WTC11 (cell line): ENCODE measurements around the gene L1TD1. TPM values are rescaled to one million over a fixed set of nuclear protein-coding genes. Genes with fewer than 3 reads are reported as not detected.
A peak's percentile ranks its signal among the peaks of the same experiment; 100 is the strongest.

Experiments used
- ATAC-seq: fragments of 200-7000 bp; cut with Tn5 transposase; 2 replicates; pipeline ENCODE4 v1.10.0; 2021; ENCODE audit warnings: mild to moderate bottlenecking, moderate library complexity
- CTCF ChIA-PET: fragments of 300-600 bp; sonication (Branson Sonifier 250); formaldehyde crosslinking; loops from one replicate; lab custom pipeline; 2021; ENCODE audit warnings: antibody characterized with exemption; lab: Charles Lee
- POLR2A ChIA-PET: fragments of 350-600 bp; sonication (Branson Sonifier 250); formaldehyde crosslinking; loops from one replicate; lab custom pipeline; 2021; ENCODE audit warnings: antibody characterized with exemption; lab: Charles Lee
- DNase-seq: peaks from one replicate; pipeline ENCODE4 v3.0.0; 2021; ENCODE audit warnings: low spot score
- H3K27ac Mint-ChIP-seq: 2 replicates; pipeline ENCODE4 v1.8.0; 2021; ENCODE audit warnings: mixed read lengths
- H3K27me3 Mint-ChIP-seq: 2 replicates; pipeline ENCODE4 v1.8.0; 2021; ENCODE audit warnings: low read depth, mild to moderate bottlenecking, moderate library complexity, mixed read lengths
- H3K36me3 Mint-ChIP-seq: 2 replicates; pipeline ENCODE4 v1.8.0; 2021; ENCODE audit warnings: mixed read lengths
- H3K4me1 Mint-ChIP-seq: 2 replicates; pipeline ENCODE4 v1.8.0; 2022; ENCODE audit warnings: mixed read lengths
- H3K4me3 Mint-ChIP-seq: 2 replicates; pipeline ENCODE4 v1.8.0; 2021; ENCODE audit warnings: mild to moderate bottlenecking, moderate library complexity, mixed read lengths
- H3K9me3 Mint-ChIP-seq: 2 replicates; pipeline ENCODE4 v1.8.0; 2021; ENCODE audit warnings: mixed read lengths
- ESRRA ChIP-seq: sonication (generic); formaldehyde crosslinking; IDR thresholded peaks from 2 replicates; pipeline ENCODE4 v1.8.1; 2022; ENCODE audit warnings: mild to moderate bottlenecking, missing genetic modification reagents, borderline replicate concordance
- MLX ChIP-seq: sonication (generic); formaldehyde crosslinking; IDR thresholded peaks from 2 replicates; pipeline ENCODE4 v1.8.1; 2023; ENCODE audit warnings: mild to moderate bottlenecking, missing genetic modification reagents, moderate library complexity
- SOX15 ChIP-seq: fragments of 250-450 bp; sonication (Bioruptor Pico); IDR thresholded peaks from 2 replicates; pipeline ENCODE4 v1.9.0; 2021; ENCODE audit warnings: mild to moderate bottlenecking
- STAT6 ChIP-seq: sonication (generic); formaldehyde crosslinking; conservative IDR thresholded peaks from 2 replicates; pipeline ENCODE4 v1.8.1; 2023; ENCODE audit warnings: mild to moderate bottlenecking, low read depth, missing genetic modification reagents, moderate library complexity
- ZNF121 ChIP-seq: sonication (generic); formaldehyde crosslinking; IDR thresholded peaks from 2 replicates; pipeline ENCODE4 v1.8.0; 2023; ENCODE audit warnings: missing genetic modification reagents
- ZNF232 ChIP-seq: sonication (generic); formaldehyde crosslinking; IDR thresholded peaks from 2 replicates; pipeline ENCODE4 v1.8.0; 2022; ENCODE audit warnings: mild to moderate bottlenecking, missing genetic modification reagents
- ZNF423 ChIP-seq: fragments of 250-450 bp; sonication (Bioruptor Pico); IDR thresholded peaks from 2 replicates; pipeline ENCODE4 v2.1.2; 2022; ENCODE audit warnings: mild to moderate bottlenecking, moderate library complexity
- total RNA-seq: library from RNA; stranded (reverse); gene quantifications from 3 replicates; pipeline ENCODE4 v1.2.3, GENCODE V29; 2021
- TF ChIP-seq, protein P1 (sequence below): sonication (generic); formaldehyde crosslinking; IDR thresholded peaks from 2 replicates; pipeline ENCODE4 v1.8.1; 2023; ENCODE audit warnings: mild to moderate bottlenecking, missing genetic modification reagents, borderline replicate concordance
- TF ChIP-seq, protein P2 (sequence below): sonication (generic); formaldehyde crosslinking; IDR thresholded peaks from 2 replicates; pipeline ENCODE4 v1.8.0; 2022; ENCODE audit warnings: mild to moderate bottlenecking, missing genetic modification reagents
- TF ChIP-seq, protein P3 (sequence below): sonication (generic); formaldehyde crosslinking; IDR thresholded peaks from 2 replicates; pipeline ENCODE4 v1.8.0; 2022; ENCODE audit warnings: missing genetic modification reagents

The L1TD1 gene
- total RNA-seq, 1 experiment from 2014 or later: 319 TPM

DNA sequence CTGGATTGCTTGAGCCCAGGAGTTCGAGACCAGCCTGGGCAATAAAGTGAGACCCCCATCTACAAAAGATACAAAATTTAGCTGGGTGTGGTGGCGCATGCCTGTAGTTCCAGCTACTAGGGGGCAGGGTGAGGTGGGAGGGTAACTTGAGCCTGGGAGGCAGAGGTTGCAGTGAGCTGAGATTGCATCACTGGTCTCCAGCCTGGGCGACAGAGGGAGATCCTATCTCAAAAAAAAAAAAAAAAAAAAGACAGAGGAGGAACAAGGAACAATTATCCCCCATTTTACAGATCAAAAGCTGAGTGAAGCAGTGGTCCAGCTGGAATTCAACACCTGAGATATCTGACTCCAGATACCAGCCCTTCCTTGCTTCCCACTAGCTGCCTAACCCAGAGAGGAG, 34.8 kb downstream of the L1TD1 start:
- H3K4me1 Mint-ChIP-seq: peaks cover 57% of the 10 kb centered on the region
- no peak overlapping the region for H3K4me3 Mint-ChIP-seq
- DNase-seq (peak; percentile 30), ATAC-seq (peak; percentile 49)
- peaks cover 39% of the 10 kb centered on the region for H3K36me3 Mint-ChIP-seq
- H3K27me3 Mint-ChIP-seq: no peaks in the 10 kb centered on the region; the same call in 1 of the 2 replicates
- H3K9me3 Mint-ChIP-seq: no peaks in the 10 kb centered on the region
- peak overlapping the region; percentile 54 for H3K27ac Mint-ChIP-seq
- CTCF ChIA-PET: interaction anchor here (0.6 to 3.1 kb wide), 8 partner anchors 34 to 708 kb away, joined by 3 to 21 read pairs (median 4); no protein-coding TSS in a partner anchor
- TF ChIP-seq ZNF232 (CRISPR knock-in tag) (no peak), ZNF121 (peak; percentile 75)
- TF ChIP-seq, all 79 proteins: peak for 1
- POLR2A ChIA-PET: interaction anchor here (0.5 to 1.9 kb wide), 6 partner anchors 17 to 1089 kb away, joined by 3 to 9 read pairs (median 3); no protein-coding TSS in a partner anchor

DNA sequence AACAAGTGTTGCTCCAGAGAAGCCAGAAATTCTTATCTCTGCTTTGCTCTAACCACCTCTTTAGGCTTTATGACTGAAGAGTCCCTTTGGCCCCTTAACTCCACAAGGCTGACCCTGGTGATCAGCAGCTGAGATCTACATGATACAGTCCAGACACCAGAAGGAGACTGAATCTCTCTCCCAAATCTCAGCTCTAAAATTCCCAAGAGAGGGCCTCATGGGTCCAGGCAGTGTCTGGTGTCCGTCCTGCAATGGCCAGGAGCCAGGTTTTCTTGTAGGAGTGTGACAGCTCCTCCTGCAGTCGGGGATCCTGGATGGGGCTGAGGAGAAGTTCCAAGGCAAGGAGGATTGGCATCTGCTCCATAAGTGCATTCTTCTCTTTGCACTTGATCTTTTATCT, 35.3 kb downstream of the L1TD1 start:
- CTCF ChIA-PET: interaction anchor here (0.7 to 3.1 kb wide), 6 partner anchors 54 to 708 kb away, joined by 3 to 21 read pairs (median 4); no protein-coding TSS in a partner anchor

DNA sequence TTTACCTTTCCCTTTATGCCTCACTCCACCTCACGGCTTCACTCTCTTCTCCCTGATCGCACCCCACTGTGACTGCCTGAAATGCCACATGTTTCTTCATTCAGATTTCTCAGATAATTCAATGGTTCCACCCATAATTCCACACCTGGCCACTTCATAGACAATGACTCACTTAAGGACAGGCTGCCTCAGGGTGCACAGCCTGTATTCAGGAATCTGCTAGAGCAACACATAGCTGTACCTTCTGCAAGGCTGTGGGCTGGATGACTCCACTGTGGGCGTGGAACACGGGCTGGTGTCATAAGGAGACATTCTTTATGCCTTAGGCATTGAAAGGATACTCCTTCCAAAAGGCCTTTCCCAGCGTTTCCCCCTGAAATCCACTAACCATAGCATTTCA, 36.1 kb downstream of the L1TD1 start:
- no peaks in the 10 kb centered on the region; the same call in 1 of the 2 replicates for H3K27me3 Mint-ChIP-seq
- peaks cover 64% of the 10 kb centered on the region for H3K4me1 Mint-ChIP-seq
- no peak for ATAC-seq
- peaks cover 31% of the 10 kb centered on the region for H3K36me3 Mint-ChIP-seq
- DNase-seq: no peak
- no peak overlapping the region for H3K4me3 Mint-ChIP-seq
- ChIA-PET POLR2A (no interaction called here), CTCF (interaction anchor here (1.7 kb wide), 1 partner anchor 55 kb away, joined by 4 read pairs; no protein-coding TSS in a partner anchor)
- peak overlapping the region; percentile 86 for H3K27ac Mint-ChIP-seq
- no peaks in the 10 kb centered on the region for H3K9me3 Mint-ChIP-seq
- TF ChIP-seq, protein P1, sequence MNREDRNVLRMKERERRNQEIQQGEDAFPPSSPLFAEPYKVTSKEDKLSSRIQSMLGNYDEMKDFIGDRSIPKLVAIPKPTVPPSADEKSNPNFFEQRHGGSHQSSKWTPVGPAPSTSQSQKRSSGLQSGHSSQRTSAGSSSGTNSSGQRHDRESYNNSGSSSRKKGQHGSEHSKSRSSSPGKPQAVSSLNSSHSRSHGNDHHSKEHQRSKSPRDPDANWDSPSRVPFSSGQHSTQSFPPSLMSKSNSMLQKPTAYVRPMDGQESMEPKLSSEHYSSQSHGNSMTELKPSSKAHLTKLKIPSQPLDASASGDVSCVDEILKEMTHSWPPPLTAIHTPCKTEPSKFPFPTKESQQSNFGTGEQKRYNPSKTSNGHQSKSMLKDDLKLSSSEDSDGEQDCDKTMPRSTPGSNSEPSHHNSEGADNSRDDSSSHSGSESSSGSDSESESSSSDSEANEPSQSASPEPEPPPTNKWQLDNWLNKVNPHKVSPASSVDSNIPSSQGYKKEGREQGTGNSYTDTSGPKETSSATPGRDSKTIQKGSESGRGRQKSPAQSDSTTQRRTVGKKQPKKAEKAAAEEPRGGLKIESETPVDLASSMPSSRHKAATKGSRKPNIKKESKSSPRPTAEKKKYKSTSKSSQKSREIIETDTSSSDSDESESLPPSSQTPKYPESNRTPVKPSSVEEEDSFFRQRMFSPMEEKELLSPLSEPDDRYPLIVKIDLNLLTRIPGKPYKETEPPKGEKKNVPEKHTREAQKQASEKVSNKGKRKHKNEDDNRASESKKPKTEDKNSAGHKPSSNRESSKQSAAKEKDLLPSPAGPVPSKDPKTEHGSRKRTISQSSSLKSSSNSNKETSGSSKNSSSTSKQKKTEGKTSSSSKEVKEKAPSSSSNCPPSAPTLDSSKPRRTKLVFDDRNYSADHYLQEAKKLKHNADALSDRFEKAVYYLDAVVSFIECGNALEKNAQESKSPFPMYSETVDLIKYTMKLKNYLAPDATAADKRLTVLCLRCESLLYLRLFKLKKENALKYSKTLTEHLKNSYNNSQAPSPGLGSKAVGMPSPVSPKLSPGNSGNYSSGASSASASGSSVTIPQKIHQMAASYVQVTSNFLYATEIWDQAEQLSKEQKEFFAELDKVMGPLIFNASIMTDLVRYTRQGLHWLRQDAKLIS (CRISPR knock-in tag): no peak
- no peak for TF ChIP-seq ZNF423 (CRISPR knock-in tag)
- TF ChIP-seq SOX15 (CRISPR knock-in tag): no peak
- no peak for TF ChIP-seq ESRRA (CRISPR knock-in tag)
- TF ChIP-seq, protein P2, sequence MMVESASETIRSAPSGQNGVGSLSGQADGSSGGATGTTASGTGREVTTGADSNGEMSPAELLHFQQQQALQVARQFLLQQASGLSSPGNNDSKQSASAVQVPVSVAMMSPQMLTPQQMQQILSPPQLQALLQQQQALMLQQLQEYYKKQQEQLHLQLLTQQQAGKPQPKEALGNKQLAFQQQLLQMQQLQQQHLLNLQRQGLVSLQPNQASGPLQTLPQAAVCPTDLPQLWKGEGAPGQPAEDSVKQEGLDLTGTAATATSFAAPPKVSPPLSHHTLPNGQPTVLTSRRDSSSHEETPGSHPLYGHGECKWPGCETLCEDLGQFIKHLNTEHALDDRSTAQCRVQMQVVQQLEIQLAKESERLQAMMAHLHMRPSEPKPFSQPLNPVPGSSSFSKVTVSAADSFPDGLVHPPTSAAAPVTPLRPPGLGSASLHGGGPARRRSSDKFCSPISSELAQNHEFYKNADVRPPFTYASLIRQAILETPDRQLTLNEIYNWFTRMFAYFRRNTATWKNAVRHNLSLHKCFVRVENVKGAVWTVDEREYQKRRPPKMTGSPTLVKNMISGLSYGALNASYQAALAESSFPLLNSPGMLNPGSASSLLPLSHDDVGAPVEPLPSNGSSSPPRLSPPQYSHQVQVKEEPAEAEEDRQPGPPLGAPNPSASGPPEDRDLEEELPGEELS (CRISPR knock-in tag): no peak

More for the DNA sequence above, 35.3 kb downstream of the L1TD1 start:
- ATAC-seq (no peak), DNase-seq (no peak)
- Mint-ChIP-seq H3K27me3 (no peaks in the 10 kb centered on the region; the same call in 1 of the 2 replicates), H3K4me3 (no peak overlapping the region), H3K9me3 (no peaks in the 10 kb centered on the region), H3K36me3 (peaks cover 38% of the 10 kb centered on the region), H3K4me1 (peaks cover 62% of the 10 kb centered on the region), H3K27ac (peak overlapping the region; percentile 54)
- POLR2A ChIA-PET: interaction anchor here (0.5 to 1.9 kb wide), 4 partner anchors 17 to 179 kb away, joined by 3 to 9 read pairs (median 3); no protein-coding TSS in a partner anchor
- TF ChIP-seq, protein P3, sequence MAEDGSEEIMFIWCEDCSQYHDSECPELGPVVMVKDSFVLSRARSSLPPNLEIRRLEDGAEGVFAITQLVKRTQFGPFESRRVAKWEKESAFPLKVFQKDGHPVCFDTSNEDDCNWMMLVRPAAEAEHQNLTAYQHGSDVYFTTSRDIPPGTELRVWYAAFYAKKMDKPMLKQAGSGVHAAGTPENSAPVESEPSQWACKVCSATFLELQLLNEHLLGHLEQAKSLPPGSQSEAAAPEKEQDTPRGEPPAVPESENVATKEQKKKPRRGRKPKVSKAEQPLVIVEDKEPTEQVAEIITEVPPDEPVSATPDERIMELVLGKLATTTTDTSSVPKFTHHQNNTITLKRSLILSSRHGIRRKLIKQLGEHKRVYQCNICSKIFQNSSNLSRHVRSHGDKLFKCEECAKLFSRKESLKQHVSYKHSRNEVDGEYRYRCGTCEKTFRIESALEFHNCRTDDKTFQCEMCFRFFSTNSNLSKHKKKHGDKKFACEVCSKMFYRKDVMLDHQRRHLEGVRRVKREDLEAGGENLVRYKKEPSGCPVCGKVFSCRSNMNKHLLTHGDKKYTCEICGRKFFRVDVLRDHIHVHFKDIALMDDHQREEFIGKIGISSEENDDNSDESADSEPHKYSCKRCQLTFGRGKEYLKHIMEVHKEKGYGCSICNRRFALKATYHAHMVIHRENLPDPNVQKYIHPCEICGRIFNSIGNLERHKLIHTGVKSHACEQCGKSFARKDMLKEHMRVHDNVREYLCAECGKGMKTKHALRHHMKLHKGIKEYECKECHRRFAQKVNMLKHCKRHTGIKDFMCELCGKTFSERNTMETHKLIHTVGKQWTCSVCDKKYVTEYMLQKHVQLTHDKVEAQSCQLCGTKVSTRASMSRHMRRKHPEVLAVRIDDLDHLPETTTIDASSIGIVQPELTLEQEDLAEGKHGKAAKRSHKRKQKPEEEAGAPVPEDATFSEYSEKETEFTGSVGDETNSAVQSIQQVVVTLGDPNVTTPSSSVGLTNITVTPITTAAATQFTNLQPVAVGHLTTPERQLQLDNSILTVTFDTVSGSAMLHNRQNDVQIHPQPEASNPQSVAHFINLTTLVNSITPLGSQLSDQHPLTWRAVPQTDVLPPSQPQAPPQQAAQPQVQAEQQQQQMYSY (CRISPR knock-in tag): no peak
- no peak for TF ChIP-seq STAT6 (CRISPR knock-in tag)
- TF ChIP-seq MLX (CRISPR knock-in tag): no peak
